ENCODE results near the gene UTS2R. TPM values are rescaled to one million over a fixed set of nuclear protein-coding genes. Genes with fewer than 3 reads are reported as not detected.

UTS2R gene
- polyA plus RNA-seq, 1 donor from 2014 or later, result not detected

DNA sequence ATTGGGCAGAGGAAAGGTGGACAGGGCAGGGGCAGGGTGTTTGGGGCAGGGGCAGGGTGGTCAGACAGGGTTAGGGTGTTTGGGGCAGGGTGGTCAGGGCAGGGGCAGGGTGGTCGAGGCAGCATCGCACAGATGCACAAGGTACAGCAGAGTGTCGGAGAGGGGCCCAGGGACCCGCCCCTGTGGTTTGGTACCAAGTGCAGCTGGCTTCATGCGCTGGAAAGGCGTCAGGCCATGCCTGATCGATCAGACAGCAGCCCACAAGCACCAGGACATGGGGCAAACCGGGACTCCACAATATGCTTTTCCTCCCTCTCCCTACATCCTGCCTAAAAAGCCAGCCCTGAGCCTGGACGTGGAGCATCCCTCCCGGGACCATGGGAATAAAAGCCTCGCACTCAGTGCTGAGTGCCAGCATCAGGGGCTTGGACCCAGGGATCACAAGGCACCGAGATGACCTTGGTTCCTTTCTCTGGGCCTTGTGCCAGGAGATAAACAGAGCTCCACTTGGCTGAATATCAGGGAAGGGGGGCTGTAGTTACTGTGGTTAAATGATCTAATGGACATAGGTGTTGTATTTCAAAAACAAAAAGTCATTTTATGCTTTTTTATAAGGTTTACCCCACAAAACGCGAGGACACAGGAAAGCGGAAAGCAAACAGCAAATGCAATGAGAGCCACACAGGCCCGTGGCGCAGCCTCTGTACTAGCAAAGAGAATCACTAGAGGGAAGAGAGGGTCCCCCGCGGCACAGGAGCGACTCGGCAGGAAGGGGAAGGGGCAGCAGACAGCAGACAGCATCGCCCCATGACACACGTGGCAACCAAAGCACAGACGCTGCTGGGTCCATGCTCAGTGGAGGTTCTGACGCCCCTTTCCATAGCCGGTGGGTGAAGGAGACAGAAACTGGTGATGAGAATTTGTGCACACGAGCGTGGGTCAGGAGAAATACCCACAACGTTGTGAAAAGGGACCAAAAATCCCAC lies 41.3 kb downstream of the UTS2R start:
- H3K4me2 ChIP-seq (ENCODE audit: low read length), result no peak overlapping the region
- H3F3A ChIP-seq (ENCODE audit: insufficient read depth, low read length, poor library complexity, severe bottlenecking), result no peaks in the 10 kb centered on the region
- no peaks in the 10 kb centered on the region for H3K79me2 ChIP-seq (replicated peaks; ENCODE audit: insufficient read depth, low read length)
- H3K36me3 ChIP-seq (ENCODE audit: insufficient read depth, low read length), result no peaks in the 10 kb centered on the region
- no peak overlapping the region for H3K9ac ChIP-seq (ENCODE audit: low read length)
- H4K20me1 ChIP-seq (ENCODE audit: insufficient read depth), result no peaks in the 10 kb centered on the region
- H3K27ac ChIP-seq (ENCODE audit: low read length), result no peak overlapping the region
- H3K27me3 ChIP-seq (ENCODE audit: insufficient read depth, low read depth, low read length), result no peaks in the 10 kb centered on the region
- no peaks in the 10 kb centered on the region for H3K9me2 ChIP-seq (ENCODE audit: insufficient read depth, low read length)
- H3K4me3 ChIP-seq (ENCODE audit: low read length), result no peak overlapping the region
- no peak overlapping the region for H2AFZ ChIP-seq (ENCODE audit: low read depth, low read length)
- H3K9me3 ChIP-seq (ENCODE audit: low read length), result no peaks in the 10 kb centered on the region
- TF ChIP-seq RAD21 (conservative IDR thresholded peaks at IDR 0.05) (no peak), EZH2 (IDR thresholded peaks at IDR 0.05; ENCODE audit: borderline replicate concordance, insufficient read depth, low read length, poor library complexity, severe bottlenecking) (no peak)
- TF ChIP-seq, protein P1, sequence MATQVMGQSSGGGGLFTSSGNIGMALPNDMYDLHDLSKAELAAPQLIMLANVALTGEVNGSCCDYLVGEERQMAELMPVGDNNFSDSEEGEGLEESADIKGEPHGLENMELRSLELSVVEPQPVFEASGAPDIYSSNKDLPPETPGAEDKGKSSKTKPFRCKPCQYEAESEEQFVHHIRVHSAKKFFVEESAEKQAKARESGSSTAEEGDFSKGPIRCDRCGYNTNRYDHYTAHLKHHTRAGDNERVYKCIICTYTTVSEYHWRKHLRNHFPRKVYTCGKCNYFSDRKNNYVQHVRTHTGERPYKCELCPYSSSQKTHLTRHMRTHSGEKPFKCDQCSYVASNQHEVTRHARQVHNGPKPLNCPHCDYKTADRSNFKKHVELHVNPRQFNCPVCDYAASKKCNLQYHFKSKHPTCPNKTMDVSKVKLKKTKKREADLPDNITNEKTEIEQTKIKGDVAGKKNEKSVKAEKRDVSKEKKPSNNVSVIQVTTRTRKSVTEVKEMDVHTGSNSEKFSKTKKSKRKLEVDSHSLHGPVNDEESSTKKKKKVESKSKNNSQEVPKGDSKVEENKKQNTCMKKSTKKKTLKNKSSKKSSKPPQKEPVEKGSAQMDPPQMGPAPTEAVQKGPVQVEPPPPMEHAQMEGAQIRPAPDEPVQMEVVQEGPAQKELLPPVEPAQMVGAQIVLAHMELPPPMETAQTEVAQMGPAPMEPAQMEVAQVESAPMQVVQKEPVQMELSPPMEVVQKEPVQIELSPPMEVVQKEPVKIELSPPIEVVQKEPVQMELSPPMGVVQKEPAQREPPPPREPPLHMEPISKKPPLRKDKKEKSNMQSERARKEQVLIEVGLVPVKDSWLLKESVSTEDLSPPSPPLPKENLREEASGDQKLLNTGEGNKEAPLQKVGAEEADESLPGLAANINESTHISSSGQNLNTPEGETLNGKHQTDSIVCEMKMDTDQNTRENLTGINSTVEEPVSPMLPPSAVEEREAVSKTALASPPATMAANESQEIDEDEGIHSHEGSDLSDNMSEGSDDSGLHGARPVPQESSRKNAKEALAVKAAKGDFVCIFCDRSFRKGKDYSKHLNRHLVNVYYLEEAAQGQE (IDR thresholded peaks at IDR 0.05; ENCODE audit: borderline replicate concordance), result no peak
- TF ChIP-seq, protein P2, sequence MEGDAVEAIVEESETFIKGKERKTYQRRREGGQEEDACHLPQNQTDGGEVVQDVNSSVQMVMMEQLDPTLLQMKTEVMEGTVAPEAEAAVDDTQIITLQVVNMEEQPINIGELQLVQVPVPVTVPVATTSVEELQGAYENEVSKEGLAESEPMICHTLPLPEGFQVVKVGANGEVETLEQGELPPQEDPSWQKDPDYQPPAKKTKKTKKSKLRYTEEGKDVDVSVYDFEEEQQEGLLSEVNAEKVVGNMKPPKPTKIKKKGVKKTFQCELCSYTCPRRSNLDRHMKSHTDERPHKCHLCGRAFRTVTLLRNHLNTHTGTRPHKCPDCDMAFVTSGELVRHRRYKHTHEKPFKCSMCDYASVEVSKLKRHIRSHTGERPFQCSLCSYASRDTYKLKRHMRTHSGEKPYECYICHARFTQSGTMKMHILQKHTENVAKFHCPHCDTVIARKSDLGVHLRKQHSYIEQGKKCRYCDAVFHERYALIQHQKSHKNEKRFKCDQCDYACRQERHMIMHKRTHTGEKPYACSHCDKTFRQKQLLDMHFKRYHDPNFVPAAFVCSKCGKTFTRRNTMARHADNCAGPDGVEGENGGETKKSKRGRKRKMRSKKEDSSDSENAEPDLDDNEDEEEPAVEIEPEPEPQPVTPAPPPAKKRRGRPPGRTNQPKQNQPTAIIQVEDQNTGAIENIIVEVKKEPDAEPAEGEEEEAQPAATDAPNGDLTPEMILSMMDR (IDR thresholded peaks at IDR 0.05; ENCODE audit: poor library complexity, severe bottlenecking), result no peak

DNA sequence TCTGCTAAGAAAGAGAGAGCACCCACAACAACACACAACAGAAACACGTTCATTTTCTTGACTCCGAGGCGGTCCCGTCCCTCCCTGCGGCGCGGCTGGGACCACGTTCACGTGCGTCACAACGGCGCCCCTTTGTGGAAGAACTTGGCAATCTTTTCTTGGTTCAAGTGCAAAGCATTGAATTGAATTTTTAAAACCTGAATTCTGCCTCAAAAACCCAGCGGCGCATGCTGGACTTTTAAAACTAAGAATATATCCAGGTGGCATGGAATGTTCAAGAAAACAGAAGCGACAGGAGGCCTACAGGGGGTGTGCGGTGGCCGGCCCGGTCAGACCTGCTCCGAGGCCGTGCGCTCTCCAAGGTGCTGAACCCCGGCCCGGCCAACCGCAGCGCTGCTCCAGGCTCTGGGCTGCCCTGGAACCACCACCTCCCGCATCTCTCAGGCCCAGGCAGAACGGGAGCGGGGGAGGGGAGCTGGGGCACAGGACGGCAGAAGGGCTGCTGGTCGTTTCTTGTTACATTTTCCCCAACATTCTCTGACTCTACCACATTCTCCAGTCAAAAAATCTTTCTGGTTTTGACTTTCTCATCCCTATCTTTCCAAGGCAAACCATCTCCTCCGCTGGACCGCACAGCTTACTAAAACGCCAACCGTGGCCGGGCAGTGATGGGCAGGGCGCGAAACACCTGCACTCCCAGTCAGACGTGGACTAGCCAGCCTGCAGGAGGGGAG lies 43.1 kb downstream of the UTS2R start:
- no peaks in the 10 kb centered on the region for H3K36me3 ChIP-seq (ENCODE audit: insufficient read depth, low read length)
- no peak overlapping the region for H3K27ac ChIP-seq (ENCODE audit: low read length)
- peak overlapping the region; percentile 25 for H3K4me3 ChIP-seq (ENCODE audit: low read length)
- no peak for TF ChIP-seq MXI1 (conservative IDR thresholded peaks at IDR 0.05; ENCODE audit: poor library complexity, severe bottlenecking)
- TF ChIP-seq EZH2 (IDR thresholded peaks at IDR 0.05; ENCODE audit: borderline replicate concordance, insufficient read depth, low read length, poor library complexity, severe bottlenecking), result no peak
- TF ChIP-seq, protein P1 (IDR thresholded peaks at IDR 0.05; ENCODE audit: borderline replicate concordance), result peak; percentile 72
- TF ChIP-seq, protein P2 (IDR thresholded peaks at IDR 0.05; ENCODE audit: poor library complexity, severe bottlenecking), result peak; percentile 81
- peak; percentile 88 for TF ChIP-seq RAD21 (conservative IDR thresholded peaks at IDR 0.05)
- TF ChIP-seq POLR2AphosphoS5 (IDR thresholded peaks at IDR 0.05), result no peak
- peak; percentile 87 for TF ChIP-seq SMC3 (conservative IDR thresholded peaks at IDR 0.05; ENCODE audit: poor library complexity)
- no peak for TF ChIP-seq TAF1 (IDR thresholded peaks at IDR 0.05; ENCODE audit: low read depth)
- H3K9ac ChIP-seq (ENCODE audit: low read length), result no peak overlapping the region
- no peak overlapping the region for H3K4me2 ChIP-seq (ENCODE audit: low read length)
- H3K9me2 ChIP-seq (ENCODE audit: insufficient read depth, low read length), result no peaks in the 10 kb centered on the region
- no peaks in the 10 kb centered on the region for H3K79me2 ChIP-seq (replicated peaks; ENCODE audit: insufficient read depth, low read length)
- H2AFZ ChIP-seq (ENCODE audit: low read depth, low read length), result no peak overlapping the region
- H3K27me3 ChIP-seq (ENCODE audit: insufficient read depth, low read depth, low read length), result no peaks in the 10 kb centered on the region
- H4K20me1 ChIP-seq (ENCODE audit: insufficient read depth), result no peaks in the 10 kb centered on the region
- H3K9me3 ChIP-seq (ENCODE audit: low read length), result no peaks in the 10 kb centered on the region
- no peaks in the 10 kb centered on the region for H3F3A ChIP-seq (ENCODE audit: insufficient read depth, low read length, poor library complexity, severe bottlenecking)
